HG03457 (cell line): ENCODE measurements around the gene SPACDR.

Experiments used
- ATAC-seq: cut with Tn5 transposase; IDR thresholded peaks from one replicate; pipeline ENCODE4 v1.9.1; 2021; ENCODE audit warnings: moderate number of reproducible peaks; ENCODE audit not compliant: unreplicated experiment

SPACDR gene

GRCh38 chr7:100419660-100420226 is 44.3 kb downstream of the SPACDR start:
- ATAC-seq, result no peak

GRCh38 chr7:100418930-100419659 is 45.0 kb downstream of the SPACDR start:
- ATAC-seq, result no peak

GRCh38 chr7:100415448-100415847 is 48.6 kb downstream of the SPACDR start:
- no peak for ATAC-seq

GRCh38 chr7:100413889-100414288 is 50.2 kb downstream of the SPACDR start:
- no peak for ATAC-seq

GRCh38 chr7:100413346-100413745 is 50.7 kb downstream of the SPACDR start:
- no peak for ATAC-seq

- no peak for ATAC-seq
Observed at GRCh38 chr7:100411101-100411500, 53.0 kb downstream of the SPACDR start.

- ATAC-seq, result peak; percentile 54
Observed at GRCh38 chr7:100407285-100408180, 56.5 kb downstream of the SPACDR start.

GRCh38 chr7:100406767-100407166 is 57.3 kb downstream of the SPACDR start:
- no peak for ATAC-seq
